Measurements from ENCODE around the gene RABGAP1L.

GRCh38 chr1:174535207-174535606 lies 375.9 kb downstream of the RABGAP1L start:
- TF ChIP-seq YY1 (IDR thresholded peaks at IDR 0.05; ENCODE audit: insufficient read depth, insufficient read length) = no peak
- no peak for TF ChIP-seq SUZ12 (IDR thresholded peaks at IDR 0.05; ENCODE audit: extremely low read depth, insufficient read depth, insufficient read length)

Data from NT2/D1 (cell line).